SK-N-MC (cell line): ENCODE data around the gene RRAGB.
"Not testable (repeated sequence)": the region's sequence is repeated elsewhere in the genome, so short reads cannot be mapped to it uniquely, and the experiment has no call there.

ENCODE experiments used
- EZH2 ChIP-seq: fragments of 200-600 bp; sonication (generic); IDR thresholded peaks from one replicate; pipeline ENCODE4 v1.6.1; 2017; ENCODE audit warnings: antibody characterized with exemption
- FOXP2 ChIP-seq: optimal IDR thresholded peaks from 2 replicates; pipeline ENCODE3; 2011; ENCODE audit warnings: mild to moderate bottlenecking, moderate library complexity; ENCODE audit not compliant: insufficient read depth; ENCODE audit errors: extremely low read length, control extremely low read depth
- POLR2AphosphoS5 ChIP-seq: IDR thresholded peaks from 2 replicates; pipeline ENCODE4 v1.6.1; 2012; ENCODE audit warnings: mild to moderate bottlenecking, low read depth, low read length, borderline replicate concordance

DNA sequence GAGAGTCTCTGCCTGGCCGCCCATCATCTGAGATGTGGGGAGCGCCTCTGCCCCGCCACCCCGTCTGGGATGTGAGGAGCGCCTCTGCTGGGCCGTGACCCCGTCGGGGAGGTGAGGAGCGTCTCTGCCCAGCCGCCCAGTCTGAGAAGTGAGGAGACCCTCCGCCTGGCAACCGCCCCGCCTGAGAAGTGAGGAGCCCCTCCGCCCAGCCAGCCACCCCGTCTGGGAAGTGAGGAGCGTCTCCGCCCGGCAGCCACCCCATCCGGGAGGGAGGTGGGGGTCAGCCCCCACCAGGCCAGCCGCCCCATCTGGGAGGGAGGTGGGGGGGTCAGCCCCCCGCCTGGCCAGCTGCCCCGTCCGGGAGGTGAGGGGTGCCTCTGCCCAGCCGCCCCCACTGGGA lies 30.9 kb downstream of the RRAGB start:
- not testable (repeated sequence) for TF ChIP-seq EZH2, POLR2AphosphoS5, FOXP2
